OCI-LY7 (cell line): ENCODE measurements around the gene VAMP1. TPM values are rescaled to one million over a fixed set of nuclear protein-coding genes. Genes with fewer than 3 reads are reported as not detected.

Experiments
- BruUV-seq: library from RNA; stranded (reverse); fragments of 400-500 nt; replicated peaks from 2 replicates; lab custom pipeline; 2021; lab: Mats Ljungman, UMichigan
- CTCF ChIA-PET: fragments of 300-600 bp; sonication (Branson Sonifier 250); formaldehyde crosslinking; loops from one replicate; lab custom pipeline; 2022; ENCODE audit warnings: antibody characterized with exemption; ENCODE audit not compliant: unreplicated experiment; lab: Charles Lee
- POLR2A ChIA-PET: fragments of 300-600 bp; sonication (Branson Sonifier 250); formaldehyde crosslinking; loops from one replicate; lab custom pipeline; 2022; ENCODE audit warnings: antibody characterized with exemption; lab: Charles Lee
- DNase-seq: peaks from one replicate; pipeline ENCODE4 v3.0.0-alpha.2; 2015; ENCODE audit warnings: low spot score
- H2AFZ ChIP-seq: fragments of 200-600 bp; sonication (generic), shearing (Covaris generic); 2 replicates; pipeline ENCODE4 v1.6.1; 2014; ENCODE audit warnings: mild to moderate bottlenecking, antibody characterized with exemption, low read length, moderate library complexity
- H3K27ac ChIP-seq: fragments of 200-600 bp; sonication (generic); 2 replicates; pipeline ENCODE4 v1.5.1; 2014; ENCODE audit warnings: mixed run types, low read depth, mild to moderate bottlenecking, moderate library complexity, low read length, inconsistent platforms; ENCODE audit not compliant: poor library complexity, severe bottlenecking
- H3K36me3 ChIP-seq: fragments of 200-600 bp; sonication (generic); 2 replicates; pipeline ENCODE4 v1.6.1; 2014; ENCODE audit warnings: mild to moderate bottlenecking, antibody characterized with exemption, low read length, moderate library complexity, mixed read lengths; ENCODE audit not compliant: insufficient read depth
- H3K4me1 ChIP-seq: fragments of 200-600 bp; sonication (generic); 2 replicates; pipeline ENCODE4 v1.5.1; 2014; ENCODE audit warnings: mild to moderate bottlenecking, low read length; ENCODE audit not compliant: insufficient read depth, poor library complexity, severe bottlenecking
- H3K4me2 ChIP-seq: fragments of 200-600 bp; sonication (generic); 2 replicates; pipeline ENCODE4 v1.6.1; 2014; ENCODE audit warnings: mild to moderate bottlenecking, low read length
- H3K4me3 ChIP-seq: fragments of 200-600 bp; sonication (generic); 2 replicates; pipeline ENCODE4 v1.5.1; 2014; ENCODE audit warnings: mild to moderate bottlenecking, low read depth, low read length; ENCODE audit not compliant: poor library complexity, severe bottlenecking
- H3K79me2 ChIP-seq: fragments of 200-600 bp; sonication (generic); 2 replicates; pipeline ENCODE4 v1.6.1; 2016; ENCODE audit warnings: low read depth, mild to moderate bottlenecking, low read length, moderate library complexity, mixed read lengths; ENCODE audit not compliant: insufficient read depth
- H3K9me2 ChIP-seq: fragments of 200-600 bp; sonication (generic); 2 replicates; pipeline ENCODE4 v1.6.1; 2016; ENCODE audit warnings: mild to moderate bottlenecking, low read length, mixed read lengths; ENCODE audit not compliant: insufficient read depth
- H3K9me3 ChIP-seq: fragments of 200-600 bp; sonication (generic); 2 replicates; pipeline ENCODE4 v1.6.1; 2014; ENCODE audit warnings: mild to moderate bottlenecking, mixed run types, low read length, mixed read lengths
- H4K20me1 ChIP-seq: fragments of 200-600 bp; sonication (generic); 2 replicates; pipeline ENCODE4 v1.6.1; 2014; ENCODE audit warnings: mild to moderate bottlenecking, antibody characterized with exemption, low read length, moderate library complexity, mixed read lengths; ENCODE audit not compliant: insufficient read depth
- CTCF ChIP-seq: fragments of 200-600 bp; sonication (generic); conservative IDR thresholded peaks from 2 replicates; pipeline ENCODE4 v1.5.1; 2014; ENCODE audit warnings: mild to moderate bottlenecking, antibody characterized with exemption, low read length, moderate library complexity, mixed read lengths
- EZH2phosphoT487 ChIP-seq: fragments of 200-600 bp; sonication (generic); IDR thresholded peaks from 2 replicates; pipeline ENCODE4 v1.6.1; 2018; ENCODE audit warnings: low read depth, borderline replicate concordance, mild to moderate bottlenecking, mixed run types, antibody characterized with exemption, low read length, moderate library complexity, mixed read lengths
- intact Hi-C: fragments of 100-400 bp; cut with micrococcal nuclease; formaldehyde crosslinking; loops from one replicate; pipeline ENCODE4 v1.10.0; 2022; ENCODE audit not compliant: unreplicated experiment
- total RNA-seq, 2 experiments: library from RNA; depleted of rRNA in 1 of 2; stranded (reverse); fragments of >200 nt in 1 of 2; shearing (Covaris generic) in 1 of 2; gene quantifications; 2 replicates each; pipeline ENCODE4 v1.2.3, GENCODE V29; 2014 to 2022

Gene VAMP1
- total RNA-seq, 2 experiments from 2014 or later: 46.9 to 86.0 TPM

GRCh38 chr12:6451348-6452244, 18.9 kb downstream of the VAMP1 start, which contains the start of gene TAPBPL:
TSS of gene TAPBPL (plus strand) at chr12:6452042. CDS start at chr12:6452249, 207 bp downstream.
- peak within 1 kb of the TSS; percentile 25; the same call in 1 of the 2 replicates for H2AFZ ChIP-seq
- peak; percentile 89 for DNase-seq
- ChIA-PET CTCF (interaction anchor here (0.5 to 1.0 kb wide), 4 partner anchors 9 to 20 kb away, joined by 3 to 10 read pairs (median 4); no protein-coding TSS in a partner anchor), POLR2A (interaction anchor here (0.6 to 3.4 kb wide), 16 partner anchors 8 to 238 kb away, joined by 3 to 27 read pairs (median 4); partner anchors contain the start of genes CD27, MRPL51 and VAMP1)
- H3K4me1 ChIP-seq: peaks cover 56% of the 10 kb centered on the region
- peak within 1 kb of the TSS; percentile 74 for H3K4me3 ChIP-seq
- peak within 1 kb of the TSS; percentile 88 for H3K4me2 ChIP-seq
- no peaks in the 10 kb centered on the region for H4K20me1 ChIP-seq
- H3K9me3 ChIP-seq: no peaks in the 10 kb centered on the region
- H3K36me3 ChIP-seq: peaks cover 26% of the 10 kb centered on the region
- TSS peak; percentile 70 for BruUV-seq
- peak within 1 kb of the TSS; percentile 81 for H3K27ac ChIP-seq
- intact Hi-C loops: no loop called here
- peaks cover 10% of the 10 kb centered on the region; the same call in 1 of the 2 replicates for H3K79me2 ChIP-seq
- H3K9me2 ChIP-seq: no peaks in the 10 kb centered on the region
- TF ChIP-seq CTCF (no peak), EZH2phosphoT487 (no peak)

- Histone ChIP-seq H3K4me1 (peaks cover 62% of the 10 kb centered on the region), H3K9me3 (no peaks in the 10 kb centered on the region), H3K36me3 (peaks cover 22% of the 10 kb centered on the region), H2AFZ (peak overlapping the region; percentile 25; the same call in 1 of the 2 replicates), H4K20me1 (no peaks in the 10 kb centered on the region), H3K27ac (peak overlapping the region; percentile 81), H3K4me3 (peak overlapping the region; percentile 74), H3K79me2 (peaks cover 12% of the 10 kb centered on the region; the same call in 1 of the 2 replicates), H3K9me2 (no peaks in the 10 kb centered on the region), H3K4me2 (peak overlapping the region; percentile 88)
- TF ChIP-seq EZH2phosphoT487 (no peak), CTCF (no peak)
- POLR2A ChIA-PET: interaction anchor here (0.7 to 3.4 kb wide), 13 partner anchors 7 to 239 kb away, joined by 3 to 27 read pairs (median 4); partner anchors contain the start of genes CD27, MRPL51 and VAMP1
- CTCF ChIA-PET: interaction anchor here (0.5 to 0.9 kb wide), 4 partner anchors 10 to 14 kb away, joined by 3 to 10 read pairs (median 4); no protein-coding TSS in a partner anchor
- no TSS peak for BruUV-seq
- DNase-seq: no peak
- intact Hi-C loops: no loop called here
These were observed 19.6 kb downstream of the VAMP1 start for GRCh38 chr12:6450869-6451347.
